Measurements from ENCODE around the gene IARS2.

- TF ChIP-seq NFRKB (IDR thresholded peaks at IDR 0.05) = no peak
- TF ChIP-seq FOXM1 (IDR thresholded peaks at IDR 0.05; ENCODE audit: borderline replicate concordance) = no peak
- no peak for TF ChIP-seq BHLHE40 (IDR thresholded peaks at IDR 0.05; ENCODE audit: borderline replicate concordance)
- no peak for TF ChIP-seq TARDBP (IDR thresholded peaks at IDR 0.05)
- no peak for TF ChIP-seq SP1 (IDR thresholded peaks at IDR 0.05)
- no peak for TF ChIP-seq SUZ12 (IDR thresholded peaks at IDR 0.05)
- no peak for TF ChIP-seq HDGF (IDR thresholded peaks at IDR 0.05; ENCODE audit: borderline replicate concordance)
- no peak for TF ChIP-seq ZNF384 (IDR thresholded peaks at IDR 0.05)
- TF ChIP-seq FOXK2 (IDR thresholded peaks at IDR 0.05) = no peak
- no peak for TF ChIP-seq ELF4 (IDR thresholded peaks at IDR 0.05)
- no peak for TF ChIP-seq L3MBTL2 (conservative IDR thresholded peaks at IDR 0.05)
Measured at GRCh38 chr1:220160027-220160426, 66.1 kb downstream of the IARS2 start.
